Gastrocnemius medialis (tissue), 4 donors: ENCODE results near the gene TMEM240.

Source experiments
- POLR2A ChIP-seq, 2 donors: fragments of 450-650 bp; IDR thresholded peaks; one replicate each; pipeline ENCODE4 v1.6.1; 2017; ENCODE audit warnings: antibody characterized with exemption in 2 of 2, mild to moderate bottlenecking in 2 of 2, moderate library complexity in 2 of 2
- TF ChIP-seq, protein P1 (sequence below), 5 experiments: fragments of 450-650 bp in 3 of 5; fragments of 200-600 bp in 2 of 5; sonication (generic) in 2 of 5; IDR thresholded peaks in 4 of 5; conservative IDR thresholded peaks in 1 of 5; 1 replicate in 4 of 5; 2 replicates in 1 of 5; pipeline ENCODE4 v1.5.1; 2016 to 2019; ENCODE audit warnings: antibody characterized with exemption in 5 of 5, mild to moderate bottlenecking in 3 of 5, moderate library complexity in 3 of 5

- TF ChIP-seq, protein P1, sequence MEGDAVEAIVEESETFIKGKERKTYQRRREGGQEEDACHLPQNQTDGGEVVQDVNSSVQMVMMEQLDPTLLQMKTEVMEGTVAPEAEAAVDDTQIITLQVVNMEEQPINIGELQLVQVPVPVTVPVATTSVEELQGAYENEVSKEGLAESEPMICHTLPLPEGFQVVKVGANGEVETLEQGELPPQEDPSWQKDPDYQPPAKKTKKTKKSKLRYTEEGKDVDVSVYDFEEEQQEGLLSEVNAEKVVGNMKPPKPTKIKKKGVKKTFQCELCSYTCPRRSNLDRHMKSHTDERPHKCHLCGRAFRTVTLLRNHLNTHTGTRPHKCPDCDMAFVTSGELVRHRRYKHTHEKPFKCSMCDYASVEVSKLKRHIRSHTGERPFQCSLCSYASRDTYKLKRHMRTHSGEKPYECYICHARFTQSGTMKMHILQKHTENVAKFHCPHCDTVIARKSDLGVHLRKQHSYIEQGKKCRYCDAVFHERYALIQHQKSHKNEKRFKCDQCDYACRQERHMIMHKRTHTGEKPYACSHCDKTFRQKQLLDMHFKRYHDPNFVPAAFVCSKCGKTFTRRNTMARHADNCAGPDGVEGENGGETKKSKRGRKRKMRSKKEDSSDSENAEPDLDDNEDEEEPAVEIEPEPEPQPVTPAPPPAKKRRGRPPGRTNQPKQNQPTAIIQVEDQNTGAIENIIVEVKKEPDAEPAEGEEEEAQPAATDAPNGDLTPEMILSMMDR (IDR thresholded peaks at IDR 0.05 in 4 of 5, conservative IDR thresholded peaks at IDR 0.05 in 1 of 5): no peak
- TF ChIP-seq POLR2A (IDR thresholded peaks at IDR 0.05): no peak
Measured at GRCh38 chr1:1559066-1559465, 18.6 kb upstream of the TMEM240 start.
